Lung (tissue), 12 donors: Measurements from ENCODE around the gene TFDP2. TPM values are rescaled to one million over a fixed set of nuclear protein-coding genes. Genes with fewer than 3 reads are reported as not detected.

ENCODE experiments used
- ATAC-seq: fragments of 200-7000 bp; cut with Tn5 transposase; one replicate; pipeline ENCODE4 v1.9.1; 2020; ENCODE audit warnings: moderate number of reproducible peaks; ENCODE audit not compliant: insufficient read depth, low FRiP score
- DNase-seq, 3 donors: peaks; one replicate each; pipeline ENCODE4 v3.0.0-alpha.2; 2013 to 2017
- H3K27ac ChIP-seq, 2 donors: one replicate each; pipeline ENCODE4 v1.5.1; 2013; ENCODE audit warnings: mild to moderate bottlenecking in 2 of 2, moderate library complexity in 2 of 2, control low read depth in 1 of 2, inconsistent platforms in 1 of 2, low read depth in 1 of 2, low read length in 1 of 2
- H3K27me3 ChIP-seq, 3 donors: one replicate each; pipeline ENCODE4 v1.5.1; 2013; ENCODE audit warnings: low read length in 2 of 3; ENCODE audit not compliant: control insufficient read depth in 3 of 3, insufficient read depth in 3 of 3
- H3K36me3 ChIP-seq, 4 donors: one replicate each; pipeline ENCODE4 v1.5.1; 2013; ENCODE audit warnings: low read length in 4 of 4, mild to moderate bottlenecking in 1 of 4, moderate library complexity in 1 of 4; ENCODE audit not compliant: control insufficient read depth in 4 of 4, insufficient read depth in 4 of 4
- H3K4me1 ChIP-seq, 5 donors: one replicate each; pipeline ENCODE4 v1.5.1; 2013; ENCODE audit warnings: low read length in 5 of 5, mild to moderate bottlenecking in 2 of 5, moderate library complexity in 1 of 5; ENCODE audit not compliant: control insufficient read depth in 5 of 5, insufficient read depth in 5 of 5
- H3K4me3 ChIP-seq: one replicate; pipeline ENCODE4 v1.5.1; 2013; ENCODE audit warnings: mild to moderate bottlenecking, control low read depth, moderate library complexity
- H3K9ac ChIP-seq, 2 donors: one replicate each; pipeline ENCODE4 v1.5.1; 2013; ENCODE audit warnings: low read length in 2 of 2, control low read depth in 1 of 2; ENCODE audit not compliant: insufficient read depth in 1 of 2
- H3K9me3 ChIP-seq, 4 donors: one replicate each; pipeline ENCODE4 v1.5.1; 2013; ENCODE audit warnings: low read length in 3 of 4, mild to moderate bottlenecking in 1 of 4, moderate library complexity in 1 of 4; ENCODE audit not compliant: control insufficient read depth in 4 of 4, insufficient read depth in 3 of 4
- CTCF ChIP-seq: IDR thresholded peaks from 2 replicates; pipeline ENCODE4 v1.5.1; 2012; ENCODE audit warnings: mild to moderate bottlenecking; ENCODE audit errors: control extremely low read depth, extremely low read depth
- WGBS, 2 donors: extraction: QIAGEN DNeasy Blood & Tissue Kit; methylation state at CpG; one replicate each; pipeline ENCODE4 v1.1.7; 2013; 5-methylcytosine and 5-hydroxymethylcytosine counted together
- polyA plus RNA-seq, 2 donors: library from polyadenylated mRNA; stranded (reverse); fragments of 200-250 nt; gene quantifications; one replicate each; pipeline ENCODE4 v1.2.1, GENCODE V29; 2013
- total RNA-seq, 2 donors: library from RNA; depleted of rRNA in 1 of 2; stranded (reverse); fragments of >200 nt in 1 of 2; gene quantifications; one replicate each; pipeline ENCODE4 v1.2.1, GENCODE V29; 2014 to 2021
- donor health status: control.
- donor health status: control.
- donor health status: Bipolar disorder and iron deficiency.
- donor health status: healthy.
- donor health status: DM: yes; HTN: yes; CAD: no.

The TFDP2 gene
- total and polyA plus RNA-seq, 4 donors = 8.4 to 94.0 (median 17.0) TPM

GRCh38 chr3:141969711-141970110 is 179.6 kb downstream of the TFDP2 start:
- TF ChIP-seq CTCF = no peak
- no peak for DNase-seq
- peaks cover 0 to 10% (median 3%) of the 10 kb centered on the region in 4 donors for H3K36me3 ChIP-seq
- no peak overlapping the region for H3K27ac ChIP-seq
- H3K27me3 ChIP-seq = no peaks in the 10 kb centered on the region
- H3K9ac ChIP-seq = no peak overlapping the region
- H3K9me3 ChIP-seq = no peaks in the 10 kb centered on the region
- peaks cover 0 to 2% (median 0%) of the 10 kb centered on the region in 5 donors for H3K4me1 ChIP-seq
- 86 to 89% methylated on average over 6 of the region's 6 CpGs for WGBS, 2 donors
- ATAC-seq = no peak
- no peak overlapping the region for H3K4me3 ChIP-seq

GRCh38 chr3:141965471-141965870 is 183.9 kb downstream of the TFDP2 start:
- TF ChIP-seq CTCF = no peak
- 86% methylated on average over 1 of the region's 1 CpG for WGBS, 2 donors
- Histone ChIP-seq H3K27me3 (no peaks in the 10 kb centered on the region), H3K4me1 (peaks cover 0 to 1% (median 0%) of the 10 kb centered on the region in 5 donors), H3K27ac (no peak overlapping the region), H3K9me3 (no peaks in the 10 kb centered on the region), H3K9ac (no peak overlapping the region), H3K36me3 (peaks cover 4 to 22% (median 8%) of the 10 kb centered on the region in 4 donors), H3K4me3 (no peak overlapping the region)
- no peak for ATAC-seq
- DNase-seq = no peak

- Histone ChIP-seq H3K4me1 (peaks cover 0 to 4% (median 0%) of the 10 kb centered on the region in 5 donors), H3K27me3 (no peaks in the 10 kb centered on the region), H3K9me3 (no peaks in the 10 kb centered on the region), H3K9ac (no peak overlapping the region), H3K36me3 (peaks cover 3 to 21% (median 8%) of the 10 kb centered on the region in 4 donors), H3K27ac (no peak overlapping the region), H3K4me3 (no peak overlapping the region)
- no peak for TF ChIP-seq CTCF
- 93 to 94% methylated on average over 4 of the region's 4 CpGs for WGBS, 2 donors
- ATAC-seq (no peak), DNase-seq (no peak)
Observed at GRCh38 chr3:141963301-141963700, 186.0 kb downstream of the TFDP2 start.

- peak in 1 of 3 donors; percentile 30 for DNase-seq
- ATAC-seq = no peak
- H3K27me3 ChIP-seq = no peaks in the 10 kb centered on the region
- H3K27ac ChIP-seq = peak overlapping the region in 1 of 2 donors; percentile 59
- TF ChIP-seq CTCF = no peak
- H3K9ac ChIP-seq = no peak overlapping the region
- peaks cover 0 to 4% (median 0%) of the 10 kb centered on the region in 5 donors for H3K4me1 ChIP-seq
- H3K36me3 ChIP-seq = peaks cover 7 to 29% (median 12%) of the 10 kb centered on the region in 4 donors
- no peak overlapping the region for H3K4me3 ChIP-seq
- H3K9me3 ChIP-seq = no peaks in the 10 kb centered on the region
- 63 to 73% methylated on average over 3 of the region's 3 CpGs for WGBS, 2 donors
Observed at GRCh38 chr3:141960731-141961130, 188.6 kb downstream of the TFDP2 start.
